Upper lobe of left lung (tissue), 4 donors: ENCODE data around the gene GLS.

Experiments used
- POLR2A ChIP-seq, 4 donors: fragments of 450-650 bp; IDR thresholded peaks; one replicate each; pipeline ENCODE4 v1.5.1; 2016 to 2017; ENCODE audit warnings: antibody characterized with exemption in 4 of 4, mild to moderate bottlenecking in 2 of 4
- POLR2AphosphoS5 ChIP-seq, 2 donors: sonication (generic); formaldehyde crosslinking; IDR thresholded peaks; one replicate each; pipeline ENCODE4 v1.5.1; 2017; ENCODE audit warnings: antibody characterized with exemption in 2 of 2
- TF ChIP-seq, protein P1 (sequence below), 6 experiments: fragments of 450-650 bp in 4 of 6; fragments of 200-600 bp in 2 of 6; sonication (generic) in 2 of 6; IDR thresholded peaks; one replicate each; pipeline ENCODE4 v1.5.1; 2016 to 2019; ENCODE audit warnings: antibody characterized with exemption in 6 of 6

DNA sequence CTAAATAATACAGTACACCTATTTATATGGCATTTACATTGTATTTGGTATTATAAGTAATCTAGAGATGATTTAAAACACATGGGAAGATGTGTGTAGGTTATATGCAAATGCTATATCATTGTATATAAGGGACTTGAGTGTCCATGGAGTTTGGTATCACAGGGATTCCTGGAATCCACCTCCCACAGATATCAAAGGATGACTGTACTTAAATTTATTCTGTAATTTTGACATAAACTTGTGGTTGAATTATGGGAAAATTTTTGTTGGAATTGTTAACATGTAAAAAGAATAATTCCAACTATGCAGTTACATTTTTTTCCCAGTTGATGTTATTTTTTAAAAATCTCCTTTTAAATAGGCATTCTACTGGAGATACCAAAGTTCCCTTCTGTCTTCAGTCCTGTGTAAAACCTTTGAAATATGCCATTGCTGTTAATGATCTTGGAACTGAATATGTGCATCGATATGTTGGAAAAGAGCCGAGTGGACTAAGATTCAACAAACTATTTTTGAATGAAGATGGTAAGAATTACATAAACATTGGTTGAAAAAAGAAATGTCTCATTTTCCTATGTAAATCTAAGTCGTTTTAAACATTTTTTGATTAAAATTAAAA is 24.1 kb downstream of the GLS start:
- TF ChIP-seq, protein P1, sequence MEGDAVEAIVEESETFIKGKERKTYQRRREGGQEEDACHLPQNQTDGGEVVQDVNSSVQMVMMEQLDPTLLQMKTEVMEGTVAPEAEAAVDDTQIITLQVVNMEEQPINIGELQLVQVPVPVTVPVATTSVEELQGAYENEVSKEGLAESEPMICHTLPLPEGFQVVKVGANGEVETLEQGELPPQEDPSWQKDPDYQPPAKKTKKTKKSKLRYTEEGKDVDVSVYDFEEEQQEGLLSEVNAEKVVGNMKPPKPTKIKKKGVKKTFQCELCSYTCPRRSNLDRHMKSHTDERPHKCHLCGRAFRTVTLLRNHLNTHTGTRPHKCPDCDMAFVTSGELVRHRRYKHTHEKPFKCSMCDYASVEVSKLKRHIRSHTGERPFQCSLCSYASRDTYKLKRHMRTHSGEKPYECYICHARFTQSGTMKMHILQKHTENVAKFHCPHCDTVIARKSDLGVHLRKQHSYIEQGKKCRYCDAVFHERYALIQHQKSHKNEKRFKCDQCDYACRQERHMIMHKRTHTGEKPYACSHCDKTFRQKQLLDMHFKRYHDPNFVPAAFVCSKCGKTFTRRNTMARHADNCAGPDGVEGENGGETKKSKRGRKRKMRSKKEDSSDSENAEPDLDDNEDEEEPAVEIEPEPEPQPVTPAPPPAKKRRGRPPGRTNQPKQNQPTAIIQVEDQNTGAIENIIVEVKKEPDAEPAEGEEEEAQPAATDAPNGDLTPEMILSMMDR (IDR thresholded peaks at IDR 0.05), result no peak
- TF ChIP-seq POLR2AphosphoS5 (IDR thresholded peaks at IDR 0.05) (no peak), POLR2A (IDR thresholded peaks at IDR 0.05) (no peak)
